Tibial artery (tissue), 4 donors: ENCODE results near the gene IL17B.
A peak's percentile ranks its signal among the peaks of the same experiment; 100 is the strongest.
"Not testable (repeated sequence)": the region's sequence is repeated elsewhere in the genome, so short reads cannot be mapped to it uniquely, and the experiment has no call there.

Source experiments
- DNase-seq, 2 donors: peaks; one replicate each; pipeline ENCODE4 v3.0.0-alpha.2; 2019
- H3K27ac ChIP-seq, 2 donors: fragments of 200-600 bp; sonication (generic) in 1 of 2; 1 replicate in 1 of 2; 2 replicates in 1 of 2; pipeline ENCODE4 v1.5.1; 2018 to 2019; ENCODE audit warnings: mild to moderate bottlenecking in 1 of 2
- H3K27me3 ChIP-seq, 2 donors: fragments of 200-600 bp; sonication (generic) in 1 of 2; one replicate each; pipeline versions ENCODE4 v1.5.1 to v1.6.0; 2016 to 2019
- H3K36me3 ChIP-seq, 3 donors: fragments of 200-600 bp; sonication (generic) in 2 of 3; one replicate each; pipeline ENCODE4 v1.5.1; 2016 to 2019; ENCODE audit warnings: mild to moderate bottlenecking in 2 of 3
- H3K4me1 ChIP-seq, 4 donors: fragments of 200-600 bp; sonication (generic) in 2 of 4; 1 replicate in 3 of 4; 2 replicates in 1 of 4; pipeline ENCODE4 v1.5.1; 2016 to 2019
- H3K4me3 ChIP-seq, 2 donors: fragments of 200-600 bp; sonication (generic) in 1 of 2; 1 replicate in 1 of 2; 2 replicates in 1 of 2; pipeline ENCODE4 v1.5.1; 2018 to 2019; ENCODE audit warnings: mild to moderate bottlenecking in 2 of 2
- H3K9me3 ChIP-seq, 3 donors: fragments of 200-600 bp; sonication (generic) in 1 of 3; one replicate each; pipeline ENCODE4 v1.5.1; 2016 to 2019
- CTCF ChIP-seq, 2 experiments: fragments of 200-600 bp in 1 of 2; fragments of 450-650 bp in 1 of 2; IDR thresholded peaks; one replicate each; pipeline ENCODE4 v1.5.1; 2017 to 2019; ENCODE audit warnings: antibody characterized with exemption in 2 of 2, mild to moderate bottlenecking in 1 of 2, moderate library complexity in 1 of 2
- intact Hi-C: fragments of 100-400 bp; cut with DNase I; formaldehyde crosslinking; loops from one replicate; pipeline ENCODE4 v1.15.0; 2023; ENCODE audit warnings: low total_unique reads

IL17B gene

GRCh38 chr5:149392718-149393117 is 13.6 kb upstream of the IL17B start:
- H3K27me3 ChIP-seq: no peaks in the 10 kb centered on the region
- intact Hi-C loops: no loop called here
- peak in 1 of 2 donors; percentile 16 for DNase-seq
- no peak overlapping the region for H3K27ac ChIP-seq
- TF ChIP-seq CTCF (IDR thresholded peaks at IDR 0.05): no peak
- H3K4me1 ChIP-seq: peaks cover 0 to 43% (median 18%) of the 10 kb centered on the region in 4 donors
- H3K9me3 ChIP-seq: no peaks in the 10 kb centered on the region
- no peak overlapping the region for H3K4me3 ChIP-seq
- no peaks in the 10 kb centered on the region for H3K36me3 ChIP-seq

GRCh38 chr5:149391524-149391923 is 12.4 kb upstream of the IL17B start:
- no peaks in the 10 kb centered on the region for H3K27me3 ChIP-seq
- H3K27ac ChIP-seq: peak overlapping the region; percentile 93
- H3K9me3 ChIP-seq: no peaks in the 10 kb centered on the region
- no peak for TF ChIP-seq CTCF (IDR thresholded peaks at IDR 0.05)
- peak in 1 of 2 donors; percentile 35 for DNase-seq
- no peak overlapping the region for H3K4me3 ChIP-seq
- intact Hi-C loops: no loop called here
- H3K36me3 ChIP-seq: no peaks in the 10 kb centered on the region
- peaks cover 0 to 55% (median 28%) of the 10 kb centered on the region in 4 donors for H3K4me1 ChIP-seq

DNA sequence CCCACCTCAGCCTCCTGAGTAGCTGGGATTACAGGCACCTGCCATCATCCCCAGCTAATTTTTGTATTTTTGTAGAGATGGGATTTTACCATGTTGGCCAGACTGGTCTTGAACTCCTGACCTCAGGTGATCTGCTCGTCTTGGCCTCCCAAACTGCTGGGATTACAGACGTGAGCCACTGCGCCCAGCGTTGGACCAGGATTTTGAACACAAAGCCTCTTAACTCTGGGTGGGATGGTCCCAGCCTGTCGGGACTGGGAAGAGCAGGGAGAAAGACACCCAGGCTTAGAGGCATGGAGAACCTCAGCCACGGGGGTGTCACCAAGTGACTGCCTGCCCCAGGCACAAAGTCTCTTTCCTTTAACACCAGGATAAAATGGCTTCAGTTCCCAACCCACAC is 12.0 kb upstream of the IL17B start:
- H3K27me3 ChIP-seq, intact Hi-C loops, DNase-seq, H3K4me3 ChIP-seq, H3K36me3 ChIP-seq, H3K9me3 ChIP-seq: not testable (repeated sequence)
- Histone ChIP-seq H3K27ac (peak overlapping the region; percentile 93), H3K4me1 (peaks cover 0 to 60% (median 32%) of the 10 kb centered on the region in 4 donors)

- H3K27ac ChIP-seq: peak overlapping the region; percentile 93
- no peak for TF ChIP-seq CTCF (IDR thresholded peaks at IDR 0.05)
- H3K9me3 ChIP-seq: no peaks in the 10 kb centered on the region
- H3K36me3 ChIP-seq: no peaks in the 10 kb centered on the region
- intact Hi-C loops: no loop called here
- DNase-seq: no peak
- peaks cover 0 to 72% (median 41%) of the 10 kb centered on the region in 4 donors for H3K4me1 ChIP-seq
- no peaks in the 10 kb centered on the region for H3K27me3 ChIP-seq
- H3K4me3 ChIP-seq: no peak overlapping the region
Measured at GRCh38 chr5:149389552-149390495, 10.7 kb upstream of the IL17B start.

DNA sequence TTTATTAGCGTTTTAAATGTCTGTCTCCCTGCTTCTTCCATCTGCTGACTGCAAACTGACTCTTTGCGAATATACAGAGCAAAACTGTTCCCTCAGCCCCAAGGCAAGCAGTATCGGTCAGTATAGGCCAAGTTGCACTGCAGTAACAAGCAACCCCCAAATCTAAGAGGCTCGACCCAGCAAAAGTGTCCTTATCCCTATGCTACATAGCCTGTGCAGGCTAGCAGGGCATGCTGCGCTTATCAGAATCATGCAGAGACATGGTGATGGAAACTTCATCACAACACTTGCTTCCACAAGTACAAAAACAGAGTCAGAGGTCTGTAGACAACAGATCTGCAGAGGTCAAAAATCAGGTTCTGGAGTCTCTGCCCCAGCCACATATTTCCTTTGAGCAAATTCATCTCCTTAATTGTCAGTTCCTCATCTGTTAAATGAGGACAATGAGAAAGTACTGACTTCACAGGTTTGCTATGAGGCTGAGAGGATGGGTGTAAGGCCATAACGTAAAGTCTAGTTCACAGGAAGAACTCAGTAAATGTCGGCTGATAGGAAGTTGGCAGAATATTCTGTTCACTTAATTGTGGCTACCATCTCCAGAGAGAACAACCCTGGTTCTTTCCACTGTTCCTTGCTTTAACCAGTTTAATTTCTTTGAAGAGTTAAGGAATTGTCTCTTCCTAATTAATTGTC is 9.6 kb upstream of the IL17B start:
- no peak for DNase-seq
- Histone ChIP-seq H3K4me3 (no peak overlapping the region), H3K27me3 (no peaks in the 10 kb centered on the region), H3K36me3 (no peaks in the 10 kb centered on the region), H3K9me3 (no peaks in the 10 kb centered on the region), H3K27ac (peak overlapping the region; percentile 93), H3K4me1 (peaks cover 0 to 84% (median 51%) of the 10 kb centered on the region in 4 donors)
- no peak for TF ChIP-seq CTCF (IDR thresholded peaks at IDR 0.05)
- intact Hi-C loops: no loop called here

- Histone ChIP-seq H3K36me3 (no peaks in the 10 kb centered on the region), H3K4me3 (no peak overlapping the region), H3K4me1 (peaks cover 0 to 90% (median 56%) of the 10 kb centered on the region in 4 donors), H3K27me3 (no peaks in the 10 kb centered on the region), H3K9me3 (no peaks in the 10 kb centered on the region), H3K27ac (peak overlapping the region; percentile 93)
- intact Hi-C loops: no loop called here
- DNase-seq: no peak
- no peak for TF ChIP-seq CTCF (IDR thresholded peaks at IDR 0.05)
Measured at GRCh38 chr5:149387982-149388381, 8.9 kb upstream of the IL17B start.
